Fibroblast of peridontal ligament (primary cell): ENCODE measurements around the gene AGPAT1.
"Not testable (repeated sequence)": the region's sequence is repeated elsewhere in the genome, so short reads cannot be mapped to it uniquely, and the experiment has no call there.

Experiments
- DNase-seq: peaks from one replicate; pipeline ENCODE4 v3.0.0-alpha.2; 2010; ENCODE audit errors: extremely low read depth

Gene AGPAT1

GRCh38 chr6:32198866-32199265 lies 23.0 kb upstream of the AGPAT1 start:
- no peak for DNase-seq

DNA sequence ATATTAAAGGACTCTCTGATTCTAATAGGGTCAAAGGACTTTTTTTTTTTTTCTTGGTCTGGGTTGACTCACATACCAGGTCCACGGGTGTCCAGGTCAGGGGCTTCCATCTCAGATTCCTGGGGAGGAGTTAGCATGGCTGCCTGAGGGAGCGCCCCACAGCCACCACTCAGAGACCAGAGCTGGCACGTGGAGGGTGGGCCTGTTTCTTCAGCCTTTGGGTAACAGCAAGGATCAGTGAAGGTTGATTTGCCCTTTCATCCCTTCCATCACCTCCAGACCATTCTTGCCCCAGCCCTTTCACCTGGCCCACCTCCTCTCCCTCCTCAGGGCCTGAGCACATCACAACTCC lies 22.4 kb upstream of the AGPAT1 start:
- no peak for DNase-seq

DNA sequence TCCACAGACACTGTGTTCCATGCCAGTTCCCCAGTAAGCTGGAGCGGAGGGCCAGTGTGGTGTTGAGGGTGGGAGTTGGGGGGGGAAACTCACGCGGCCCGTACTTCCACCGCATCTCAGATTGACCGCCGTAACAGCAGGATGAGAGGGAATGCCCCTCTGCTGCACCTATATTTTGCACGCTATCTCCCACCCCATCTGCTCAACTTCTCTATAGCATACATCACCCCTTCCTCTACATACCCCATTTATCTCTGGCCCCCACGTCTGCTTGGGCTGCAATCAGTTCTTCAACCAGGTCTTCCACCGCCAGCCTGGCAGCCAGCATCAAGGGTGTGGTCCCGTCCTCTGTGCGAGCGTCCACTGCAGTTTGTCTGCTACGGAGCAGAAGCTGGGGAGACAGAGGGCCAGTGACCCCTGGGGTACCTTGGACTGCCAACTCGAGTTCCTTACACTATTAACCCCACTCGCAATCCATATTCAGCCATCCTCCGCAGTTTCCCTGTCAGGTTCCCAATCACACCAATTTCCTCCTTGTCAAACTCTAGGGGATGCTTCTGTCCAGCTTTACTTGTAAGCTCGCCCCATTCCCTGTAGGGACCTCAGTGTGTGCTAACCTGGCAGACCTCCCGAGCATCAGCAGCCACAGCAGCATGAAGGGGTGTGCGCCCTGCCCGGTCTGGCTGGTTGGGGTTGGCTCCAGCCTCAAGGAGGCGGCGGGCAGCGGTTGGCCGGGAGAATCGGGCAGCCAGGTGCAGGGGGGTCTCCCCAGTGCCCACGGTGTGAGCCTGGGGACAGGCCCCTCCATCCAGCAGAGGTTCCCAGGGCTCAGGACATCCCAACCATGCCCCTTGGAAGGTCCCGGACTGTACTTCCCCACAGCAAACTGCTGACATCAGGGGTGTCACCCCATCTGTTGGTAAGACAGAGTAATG lies 21.1 kb upstream of the AGPAT1 start:
- DNase-seq, result peak; percentile 14

DNA sequence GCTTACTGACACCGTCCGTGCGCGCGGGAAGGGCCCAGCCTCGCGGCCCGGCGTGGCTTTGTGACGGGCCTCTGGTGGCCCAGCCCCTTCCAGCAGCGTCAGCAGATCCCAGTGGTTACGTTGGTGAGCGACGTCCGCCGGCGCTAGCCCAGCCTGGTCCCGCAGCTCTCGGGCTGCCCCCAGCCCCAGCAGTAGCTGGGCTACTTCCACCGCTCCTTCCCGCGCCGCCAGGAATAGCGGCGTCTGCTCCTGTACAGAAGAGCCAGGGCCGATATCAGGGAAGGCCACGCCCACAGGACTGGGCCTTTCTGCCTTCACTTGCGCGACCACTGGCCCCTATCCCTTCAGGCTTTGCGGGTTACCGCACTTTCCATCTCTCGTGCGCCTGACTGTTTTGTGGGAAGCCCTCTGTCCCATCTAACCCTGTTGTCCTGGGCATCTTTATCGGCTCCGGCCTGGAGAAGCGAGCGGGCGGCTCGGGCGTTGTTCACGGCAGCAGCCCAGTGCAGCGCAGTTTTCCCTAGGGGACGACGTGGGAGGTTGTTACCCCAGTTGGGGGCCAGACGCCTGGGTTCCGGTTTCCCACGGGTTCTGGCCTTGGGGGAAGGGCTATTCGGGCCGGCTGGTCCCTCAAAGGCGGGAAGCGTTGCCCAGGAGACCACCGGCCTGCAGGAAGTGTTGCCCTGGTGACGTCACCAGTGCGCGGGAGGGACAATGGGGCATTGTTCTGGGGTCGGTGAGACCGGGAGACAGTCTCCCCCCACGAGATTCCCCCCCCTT lies 20.2 kb upstream of the AGPAT1 start:
- peak; percentile 74 for DNase-seq

DNA sequence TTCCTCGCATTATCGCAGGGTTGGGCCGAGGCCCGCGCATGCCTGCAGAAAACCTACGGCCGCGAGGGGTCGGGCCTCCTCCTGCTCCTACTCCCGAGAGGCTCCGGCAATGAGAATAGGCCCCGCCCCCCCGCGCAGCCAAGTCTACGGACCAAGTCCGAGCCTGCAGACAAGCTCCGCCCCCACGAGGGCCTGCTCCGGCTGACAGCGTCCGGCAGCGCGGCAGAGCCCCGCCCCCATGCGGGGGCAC lies 19.7 kb upstream of the AGPAT1 start:
- peak; percentile 99 for DNase-seq

- DNase-seq, result peak; percentile 75
Measured at GRCh38 chr6:32194825-32195651, 19.2 kb upstream of the AGPAT1 start.

DNA sequence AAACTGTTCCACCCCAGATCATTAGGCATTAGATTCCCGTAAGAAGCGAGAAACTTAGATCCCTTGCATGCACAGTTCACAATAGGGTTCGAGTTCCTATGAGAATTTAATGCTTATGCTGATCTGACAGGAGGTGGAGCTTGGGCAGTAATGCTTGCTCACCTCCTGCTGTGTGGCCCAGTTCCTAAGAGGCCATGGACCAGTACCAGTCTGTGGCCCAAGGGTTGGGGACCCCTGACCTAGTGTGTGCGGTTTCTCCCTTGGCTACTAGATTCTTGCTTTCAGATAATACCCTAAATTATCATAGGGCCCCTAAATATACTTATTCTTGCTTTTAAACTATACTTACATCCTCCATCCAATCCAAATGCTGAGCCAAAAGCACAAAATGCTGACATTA lies 18.5 kb upstream of the AGPAT1 start:
- DNase-seq, result no peak

DNA sequence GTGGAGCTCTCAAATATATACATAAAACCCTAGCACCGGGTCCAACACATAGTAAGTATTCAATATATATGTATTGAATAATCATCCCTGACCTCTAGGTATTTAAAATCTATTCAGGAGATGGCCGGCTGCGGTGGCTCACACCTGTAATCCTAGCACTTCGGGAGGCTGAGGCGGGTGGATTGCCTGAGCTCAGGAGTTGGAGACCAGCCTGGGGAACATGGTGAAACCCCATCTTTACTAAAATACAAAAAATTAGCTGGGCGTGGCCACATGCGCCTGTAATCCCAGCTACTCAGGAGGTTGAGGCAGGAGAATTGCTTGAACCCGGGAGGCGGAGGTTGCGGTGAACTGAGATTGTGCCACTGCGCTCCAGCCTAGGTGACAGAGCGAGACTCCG lies 17.2 kb upstream of the AGPAT1 start:
- DNase-seq, result not testable (repeated sequence)

DNA sequence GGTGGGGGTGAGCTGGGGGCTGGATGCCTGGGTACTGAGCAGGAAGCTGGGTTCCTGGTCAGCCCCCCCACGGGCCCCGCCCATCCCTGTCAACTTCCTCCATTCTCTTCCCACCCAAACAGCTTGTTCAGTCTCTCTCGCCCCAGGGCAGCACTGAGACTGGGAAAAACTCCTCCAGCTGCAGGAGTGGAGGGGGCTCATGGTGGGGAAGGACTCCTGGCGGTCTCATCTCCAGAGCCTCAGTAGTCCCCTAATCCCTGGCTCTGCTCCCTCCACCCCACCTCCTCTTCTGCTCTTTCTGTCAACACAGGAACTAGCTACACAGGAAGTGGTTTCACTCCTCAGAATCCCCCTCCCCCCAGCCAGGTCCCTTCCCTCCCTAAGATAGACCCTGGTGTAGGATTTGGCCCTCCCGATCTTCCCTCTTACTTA lies 16.7 kb upstream of the AGPAT1 start, which contains the start of gene GPSM3:
GPSM3 (minus strand) TSS at position 36 of the 432 bp plus-strand sequence. CDS start 130 bp downstream, outside the sequence.
- DNase-seq, result no peak

DNA sequence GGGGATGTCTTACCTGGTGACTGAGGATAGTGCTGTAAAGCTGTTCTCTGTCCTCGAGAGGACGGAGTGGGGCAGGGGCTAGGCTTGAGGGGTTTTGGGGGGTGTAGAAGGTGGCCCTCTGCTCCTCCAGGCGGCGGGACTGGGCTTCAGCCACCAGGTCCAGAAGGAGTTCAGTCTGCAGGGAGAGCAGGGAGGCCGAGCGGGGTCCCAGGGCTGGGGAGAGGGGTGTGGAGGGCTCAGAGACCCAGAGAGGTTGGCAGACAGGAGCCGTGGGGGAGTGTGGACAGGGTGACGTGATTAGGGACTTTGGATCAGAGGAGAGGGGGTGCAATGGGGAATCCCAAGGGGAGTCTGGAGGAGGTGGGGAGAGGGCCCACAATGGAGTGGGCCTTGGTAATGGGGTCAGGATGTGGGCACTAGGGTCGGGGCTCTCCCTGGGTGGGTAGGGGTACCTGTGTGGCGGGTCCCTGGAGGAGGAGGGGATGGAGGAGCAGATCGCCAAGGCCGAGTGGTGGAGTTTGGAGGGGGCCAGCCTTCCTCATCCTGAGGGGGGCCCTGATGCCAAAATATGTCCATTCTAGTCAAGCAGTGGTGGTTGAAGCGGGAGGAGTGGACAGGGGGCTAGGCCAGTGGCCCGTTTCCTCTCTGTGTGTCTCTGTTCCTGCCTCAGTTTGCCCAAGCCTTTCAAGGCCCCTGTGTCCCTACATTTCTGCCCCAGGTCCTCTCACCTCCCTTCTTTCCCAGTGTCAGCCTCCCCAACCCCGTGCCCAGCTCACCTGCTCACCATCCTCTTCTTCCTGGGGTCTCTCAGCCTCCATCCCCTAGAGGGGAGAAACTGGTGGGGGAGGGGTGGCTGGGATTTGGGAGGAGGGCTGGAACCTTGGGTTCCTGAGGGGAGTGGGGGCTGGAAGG lies 16.1 kb upstream of the AGPAT1 start:
- DNase-seq, result no peak

GRCh38 chr6:32190911-32191677 lies 15.2 kb upstream of the AGPAT1 start:
- DNase-seq, result no peak

DNA sequence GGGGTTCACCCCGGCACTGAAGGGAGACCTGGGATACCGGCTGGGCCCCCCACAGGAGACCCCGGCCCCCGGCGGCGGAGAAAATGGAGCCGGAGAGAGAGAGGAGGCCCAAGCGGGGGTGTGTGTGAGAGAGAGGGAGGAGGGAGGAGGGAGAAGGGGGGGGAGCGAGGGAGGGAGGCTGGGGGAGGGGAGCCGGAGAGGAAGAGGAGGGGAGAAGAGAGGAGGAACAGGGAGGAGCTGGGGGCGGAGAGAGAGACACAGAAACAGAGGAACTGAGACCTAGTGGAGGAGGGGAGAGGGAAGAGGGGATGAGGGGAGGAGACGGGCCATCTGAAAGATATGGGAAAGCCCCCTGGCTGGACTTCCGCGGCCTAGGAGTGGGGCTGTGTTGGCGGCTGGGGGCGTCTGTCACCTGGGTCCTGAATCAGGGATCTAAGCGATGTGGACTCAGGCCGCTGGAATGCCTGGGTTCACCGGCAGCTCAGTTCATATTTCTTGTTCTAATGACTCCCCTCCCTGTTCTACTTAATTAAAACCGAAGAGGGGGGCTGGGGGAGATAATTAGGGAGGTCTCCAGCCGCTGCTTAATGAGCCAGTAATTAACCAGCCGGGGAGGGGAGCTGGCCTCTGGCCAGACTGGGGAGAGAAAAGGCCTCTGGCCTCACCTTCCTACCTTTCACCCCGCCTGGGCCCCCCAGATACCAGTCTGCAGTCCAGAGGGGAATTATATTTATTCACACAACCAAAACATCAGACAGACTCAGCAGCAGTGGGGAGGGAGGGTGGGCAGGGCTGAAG lies 14.4 kb upstream of the AGPAT1 start, which contains the start of gene PBX2:
PBX2 (minus strand) TSS at position 149 of the 798 bp plus-strand sequence. CDS start 287 bp downstream, outside the sequence.
- peak; percentile 88 for DNase-seq

GRCh38 chr6:32189742-32190053 lies 13.8 kb upstream of the AGPAT1 start:
- DNase-seq, result no peak

DNA sequence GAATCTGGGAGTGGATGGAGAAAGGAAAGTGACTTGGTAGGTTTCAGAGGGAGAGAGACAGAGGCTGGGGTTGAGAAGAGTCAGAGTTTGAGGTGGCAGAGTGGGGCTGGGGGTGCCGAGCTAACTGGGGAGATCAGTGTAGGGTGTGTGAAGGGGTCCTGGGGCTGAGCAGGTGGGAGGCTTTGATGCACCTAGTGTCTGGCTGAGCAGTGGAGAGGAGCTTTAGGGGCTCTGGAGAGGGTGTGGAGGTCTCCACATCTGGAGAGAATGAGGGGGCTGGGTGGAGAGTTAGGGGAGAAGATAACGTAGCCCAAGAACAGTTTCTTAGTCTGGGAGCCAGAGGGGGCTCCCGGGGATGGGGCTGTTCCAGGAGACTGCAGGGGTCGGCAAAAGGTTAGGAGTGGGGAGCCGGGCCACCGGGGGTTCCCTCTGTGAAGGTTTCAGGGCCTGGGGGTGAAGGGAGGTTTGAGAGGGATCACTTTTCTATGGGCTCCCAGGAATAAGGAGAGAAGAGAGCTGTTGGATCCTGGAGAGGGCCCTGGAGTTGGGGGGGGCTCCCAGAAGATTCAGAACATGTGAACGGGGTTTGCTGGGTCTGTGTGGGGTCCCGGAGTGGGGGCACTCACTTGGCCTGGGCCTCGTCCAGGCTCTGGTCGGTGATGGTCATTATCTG lies 13.3 kb upstream of the AGPAT1 start:
- DNase-seq, result no peak

GRCh38 chr6:32188381-32189068 lies 12.6 kb upstream of the AGPAT1 start:
- DNase-seq, result peak; percentile 16

DNA sequence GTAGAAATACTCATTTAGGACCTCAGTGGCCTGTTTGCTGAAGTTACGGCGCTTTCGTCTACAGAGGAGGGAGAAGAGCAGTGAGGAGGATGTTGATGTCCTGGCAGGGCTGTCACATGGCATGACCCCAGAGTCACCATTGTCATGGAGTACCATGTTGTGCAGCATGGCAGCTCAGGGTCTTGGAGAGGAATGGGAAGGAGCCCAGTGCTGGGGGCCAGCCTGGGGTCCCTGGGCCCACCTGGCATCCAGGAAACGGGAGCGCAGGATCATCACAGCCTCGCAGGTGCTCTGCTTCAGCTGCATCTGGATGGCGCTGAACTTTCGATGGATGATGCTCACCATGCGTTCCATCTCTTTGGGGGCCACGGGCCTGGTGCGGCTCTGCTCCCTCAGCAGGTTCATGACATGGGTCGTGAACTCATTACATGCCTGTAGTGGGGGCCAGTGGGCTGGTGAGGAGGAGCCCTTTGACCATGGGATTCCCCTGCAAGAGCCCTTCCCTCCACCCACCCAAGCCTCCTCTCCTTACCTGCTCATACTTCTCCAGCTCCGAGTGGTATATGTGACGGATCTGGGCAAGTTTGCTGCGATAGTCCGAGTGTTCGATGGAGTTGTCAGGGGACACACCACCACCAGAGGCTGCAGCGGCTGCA lies 12.0 kb upstream of the AGPAT1 start:
- not testable (repeated sequence) for DNase-seq

DNA sequence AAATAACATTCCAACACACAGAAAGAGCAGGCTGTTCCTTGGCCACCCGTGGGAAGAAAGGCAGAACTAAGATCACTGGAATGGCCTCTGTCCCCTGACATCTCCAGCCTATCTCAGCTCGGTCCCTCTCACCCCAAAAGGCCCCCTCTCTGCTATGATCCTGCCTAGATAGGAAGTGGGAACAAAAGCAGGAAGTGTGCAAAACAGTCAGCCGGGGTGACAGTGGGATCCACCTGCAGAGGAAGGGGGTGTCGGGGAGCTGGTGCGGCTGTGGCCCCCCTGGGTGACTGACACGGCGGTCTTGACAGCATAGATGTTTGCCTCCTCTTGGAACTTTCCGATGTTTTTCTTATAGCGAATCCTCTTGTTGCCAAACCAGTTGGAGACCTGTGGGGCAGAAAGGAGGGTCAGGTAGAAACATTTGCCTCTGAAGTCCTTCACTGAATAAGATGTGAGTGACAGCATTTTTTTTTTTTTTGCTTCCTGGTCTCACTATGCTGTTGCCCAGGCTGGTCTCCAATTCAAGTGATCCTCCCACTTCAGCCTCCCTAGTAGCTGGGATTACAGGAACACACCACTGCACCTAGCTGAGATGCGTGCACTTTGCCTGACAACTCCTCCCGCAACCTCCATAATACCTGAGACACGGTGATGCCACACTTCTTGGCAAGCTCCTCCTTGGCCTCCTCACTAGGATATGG lies 11.3 kb upstream of the AGPAT1 start:
- DNase-seq, result no peak
